SKM-1 treated with dmso at 0.1 percent for 144 hours (cell line): Measurements from ENCODE around the gene SLC36A2.
"Not testable (repeated sequence)": the region's sequence is repeated elsewhere in the genome, so short reads cannot be mapped to it uniquely, and the experiment has no call there.

Experiments
- DNase-seq: peaks from one replicate; lab custom pipeline; 2025; ENCODE audit not compliant: unreplicated experiment; lab: John Stamatoyannopoulos, UW

The SLC36A2 gene

GRCh38 chr5:151347369-151347768 lies at the start of gene SLC36A2:
Gene SLC36A2 (minus strand): TSS chr5:151347559. CDS start chr5:151347460, 99 bp downstream.
- no peak for DNase-seq

- DNase-seq: no peak
Observed at GRCh38 chr5:151388960-151389359, 41.6 kb upstream of the SLC36A2 start.

- no peak for DNase-seq
Observed at GRCh38 chr5:151384106-151384505, 36.7 kb upstream of the SLC36A2 start.

- no peak for DNase-seq
Observed at GRCh38 chr5:151383011-151383410, 35.7 kb upstream of the SLC36A2 start.

GRCh38 chr5:151382576-151382975 lies 35.2 kb upstream of the SLC36A2 start:
- DNase-seq: no peak

GRCh38 chr5:151381899-151382298 lies 34.5 kb upstream of the SLC36A2 start:
- no peak for DNase-seq

GRCh38 chr5:151378616-151379015 lies 31.3 kb upstream of the SLC36A2 start:
- no peak for DNase-seq

- no peak for DNase-seq
Observed at GRCh38 chr5:151374539-151374938, 27.2 kb upstream of the SLC36A2 start.

- not testable (repeated sequence) for DNase-seq
Observed at GRCh38 chr5:151367038-151367437, 19.7 kb upstream of the SLC36A2 start.

GRCh38 chr5:151363673-151364072 lies 16.3 kb upstream of the SLC36A2 start:
- no peak for DNase-seq

GRCh38 chr5:151362970-151363369 lies 15.6 kb upstream of the SLC36A2 start:
- no peak for DNase-seq

- DNase-seq: no peak
Observed at GRCh38 chr5:151359391-151359790, 12.0 kb upstream of the SLC36A2 start.

GRCh38 chr5:151357792-151358191 lies 10.4 kb upstream of the SLC36A2 start:
- DNase-seq: no peak

GRCh38 chr5:151357097-151357496 lies 9.7 kb upstream of the SLC36A2 start:
- DNase-seq: no peak

- peak; percentile 29 for DNase-seq
Observed at GRCh38 chr5:151351671-151352070, 4.3 kb upstream of the SLC36A2 start.

- no peak for DNase-seq
Observed at GRCh38 chr5:151348789-151349188, 1.4 kb upstream of the SLC36A2 start.

GRCh38 chr5:151345808-151346478 lies 1.4 kb downstream of the SLC36A2 start:
- DNase-seq: no peak

- DNase-seq: no peak
Observed at GRCh38 chr5:151345187-151345807, 2.1 kb downstream of the SLC36A2 start.

GRCh38 chr5:151344088-151344487 lies 3.3 kb downstream of the SLC36A2 start:
- DNase-seq: no peak

GRCh38 chr5:151340004-151340403 lies 7.4 kb downstream of the SLC36A2 start:
- no peak for DNase-seq

GRCh38 chr5:151338734-151339133 lies 8.6 kb downstream of the SLC36A2 start:
- DNase-seq: no peak

- no peak for DNase-seq
Observed at GRCh38 chr5:151332857-151333256, 14.5 kb downstream of the SLC36A2 start.

- no peak for DNase-seq
Observed at GRCh38 chr5:151328734-151329133, 18.6 kb downstream of the SLC36A2 start.
